Measurements from ENCODE around the gene SLC15A5. TPM values are rescaled to one million over a fixed set of nuclear protein-coding genes. Genes with fewer than 3 reads are reported as not detected.

The SLC15A5 gene
- total and polyA plus RNA-seq, 11 donors = not detected

DNA sequence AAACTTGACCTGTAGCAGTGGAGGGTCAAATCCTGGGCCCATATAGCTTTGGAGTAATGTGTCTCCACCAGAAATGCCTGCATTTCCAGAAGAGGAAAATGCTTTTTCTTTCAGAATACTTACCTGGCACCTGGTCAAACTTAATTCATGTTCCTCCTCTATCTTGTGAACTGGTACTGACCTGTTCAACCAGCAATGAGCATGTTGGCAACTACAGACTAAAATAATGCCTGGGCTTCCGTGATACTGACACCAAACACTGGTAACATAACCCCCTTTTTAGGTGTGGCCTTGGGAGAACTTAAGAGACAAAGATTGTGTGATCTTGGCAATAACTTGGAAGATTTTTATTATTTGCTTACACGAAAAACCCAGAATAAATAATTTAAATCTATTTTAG is 46.2 kb upstream of the SLC15A5 start:
- ATAC-seq (no peak), DNase-seq (no peak)
- 75 to 86% (median 78%) methylated on average over 2 of the region's 2 CpGs for WGBS, 4 donors
- Histone ChIP-seq H3K4me1 (no peaks in the 10 kb centered on the region), H3K27me3 (no peaks in the 10 kb centered on the region), H3K9me3 (peaks cover 0 to 12% (median 0%) of the 10 kb centered on the region in 12 donors), H3K4me3 (no peak overlapping the region), H3K27ac (no peak overlapping the region), H3K36me3 (no peaks in the 10 kb centered on the region)
- intact Hi-C loops (cut with DNase I) = no loop called here
- no peak for TF ChIP-seq POLR2A (IDR thresholded peaks at IDR 0.05)
- TF ChIP-seq, protein P1, sequence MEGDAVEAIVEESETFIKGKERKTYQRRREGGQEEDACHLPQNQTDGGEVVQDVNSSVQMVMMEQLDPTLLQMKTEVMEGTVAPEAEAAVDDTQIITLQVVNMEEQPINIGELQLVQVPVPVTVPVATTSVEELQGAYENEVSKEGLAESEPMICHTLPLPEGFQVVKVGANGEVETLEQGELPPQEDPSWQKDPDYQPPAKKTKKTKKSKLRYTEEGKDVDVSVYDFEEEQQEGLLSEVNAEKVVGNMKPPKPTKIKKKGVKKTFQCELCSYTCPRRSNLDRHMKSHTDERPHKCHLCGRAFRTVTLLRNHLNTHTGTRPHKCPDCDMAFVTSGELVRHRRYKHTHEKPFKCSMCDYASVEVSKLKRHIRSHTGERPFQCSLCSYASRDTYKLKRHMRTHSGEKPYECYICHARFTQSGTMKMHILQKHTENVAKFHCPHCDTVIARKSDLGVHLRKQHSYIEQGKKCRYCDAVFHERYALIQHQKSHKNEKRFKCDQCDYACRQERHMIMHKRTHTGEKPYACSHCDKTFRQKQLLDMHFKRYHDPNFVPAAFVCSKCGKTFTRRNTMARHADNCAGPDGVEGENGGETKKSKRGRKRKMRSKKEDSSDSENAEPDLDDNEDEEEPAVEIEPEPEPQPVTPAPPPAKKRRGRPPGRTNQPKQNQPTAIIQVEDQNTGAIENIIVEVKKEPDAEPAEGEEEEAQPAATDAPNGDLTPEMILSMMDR (IDR thresholded peaks at IDR 0.05) = no peak

- H3K4me1 ChIP-seq = no peaks in the 10 kb centered on the region
- H3K27me3 ChIP-seq = no peaks in the 10 kb centered on the region
- H3K4me3 ChIP-seq = no peak overlapping the region
- H3K27ac ChIP-seq = no peak overlapping the region
- intact Hi-C loops (cut with DNase I) = no loop called here
- DNase-seq (no peak), ATAC-seq (no peak)
- no peak for TF ChIP-seq POLR2A (IDR thresholded peaks at IDR 0.05)
- WGBS, 4 donors = 81 to 91% (median 90%) methylated on average over 1 of the region's 1 CpG
- H3K9me3 ChIP-seq = peaks cover 0 to 6% (median 0%) of the 10 kb centered on the region in 12 donors
- no peaks in the 10 kb centered on the region for H3K36me3 ChIP-seq
Measured at GRCh38 chr12:16323010-16323409, 45.5 kb upstream of the SLC15A5 start.

GRCh38 chr12:16310934-16311333 is 33.4 kb upstream of the SLC15A5 start:
- peaks cover 0 to 25% (median 10%) of the 10 kb centered on the region in 12 donors for H3K9me3 ChIP-seq
- no peak for DNase-seq
- no peak overlapping the region for H3K27ac ChIP-seq
- no peaks in the 10 kb centered on the region for H3K27me3 ChIP-seq
- H3K4me1 ChIP-seq = no peaks in the 10 kb centered on the region
- H3K36me3 ChIP-seq = no peaks in the 10 kb centered on the region
- ATAC-seq = no peak
- TF ChIP-seq, protein P1 (IDR thresholded peaks at IDR 0.05) = no peak
- no peak for TF ChIP-seq POLR2A (IDR thresholded peaks at IDR 0.05)
- WGBS, 4 donors = 57 to 85% (median 63%) methylated on average over 1 of the region's 1 CpG
- H3K4me3 ChIP-seq = no peak overlapping the region
- intact Hi-C loops (cut with DNase I) = no loop called here

GRCh38 chr12:16307856-16308475 is 30.5 kb upstream of the SLC15A5 start:
- no peak overlapping the region for H3K4me3 ChIP-seq
- intact Hi-C loops (cut with DNase I) = no loop called here
- no peaks in the 10 kb centered on the region for H3K4me1 ChIP-seq
- no peak for TF ChIP-seq POLR2A (IDR thresholded peaks at IDR 0.05)
- TF ChIP-seq, protein P1 (IDR thresholded peaks at IDR 0.05) = no peak
- 42 to 57% (median 44%) methylated on average over 3 of the region's 3 CpGs for WGBS, 4 donors
- ATAC-seq (no peak), DNase-seq (no peak)
- no peaks in the 10 kb centered on the region for H3K36me3 ChIP-seq
- H3K9me3 ChIP-seq = peaks cover 0 to 25% (median 10%) of the 10 kb centered on the region in 12 donors
- no peak overlapping the region for H3K27ac ChIP-seq
- no peaks in the 10 kb centered on the region for H3K27me3 ChIP-seq

DNA sequence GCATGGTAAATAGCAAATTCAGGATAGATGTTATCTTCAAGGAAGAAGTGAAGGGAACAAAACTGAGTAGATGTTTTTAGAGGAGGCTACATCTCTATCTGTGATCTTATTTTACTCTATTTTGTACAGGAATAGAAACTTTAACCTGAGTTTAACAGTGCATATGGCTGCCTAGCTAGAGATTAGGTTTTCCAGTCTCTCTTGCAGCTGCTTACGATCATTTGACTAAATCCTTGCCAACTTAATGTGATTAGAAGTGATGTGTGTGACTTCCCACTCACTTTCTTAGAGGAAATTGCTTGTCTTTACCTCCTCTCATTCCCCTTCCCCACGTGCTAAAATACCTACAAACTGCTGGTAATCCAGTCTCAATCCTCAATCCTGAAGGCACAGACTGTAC is 26.5 kb upstream of the SLC15A5 start:
- TF ChIP-seq, protein P1 (IDR thresholded peaks at IDR 0.05) = no peak
- no peak for TF ChIP-seq POLR2A (IDR thresholded peaks at IDR 0.05)
- Histone ChIP-seq H3K9me3 (peaks cover 0 to 6% (median 0%) of the 10 kb centered on the region in 12 donors), H3K36me3 (no peaks in the 10 kb centered on the region), H3K27ac (no peak overlapping the region), H3K4me3 (no peak overlapping the region), H3K27me3 (no peaks in the 10 kb centered on the region), H3K4me1 (peaks cover 0 to 6% (median 0%) of the 10 kb centered on the region in 12 donors)
- DNase-seq (no peak), ATAC-seq (no peak)
- intact Hi-C loops (cut with DNase I) = no loop called here
- 27 to 43% (median 32%) methylated on average over 2 of the region's 2 CpGs for WGBS, 4 donors
